ENCODE results near the gene B4GALT6. TPM values are rescaled to one million over a fixed set of nuclear protein-coding genes. Genes with fewer than 3 reads are reported as not detected.

Gene B4GALT6
- polyA plus RNA-seq, 1 donor from 2014 or later: 19.4 TPM

- Histone ChIP-seq H3K4me2 (ENCODE audit: low read length) (no peak overlapping the region), H3F3A (ENCODE audit: insufficient read depth, low read length, poor library complexity, severe bottlenecking) (no peaks in the 10 kb centered on the region), H4K20me1 (ENCODE audit: insufficient read depth) (no peaks in the 10 kb centered on the region), H3K9me2 (ENCODE audit: insufficient read depth, low read length) (no peaks in the 10 kb centered on the region), H3K27me3 (ENCODE audit: insufficient read depth, low read depth, low read length) (no peaks in the 10 kb centered on the region), H3K27ac (ENCODE audit: low read length) (no peak overlapping the region), H2AFZ (ENCODE audit: low read depth, low read length) (no peak overlapping the region), H3K4me3 (ENCODE audit: low read length) (no peak overlapping the region), H3K79me2 (replicated peaks; ENCODE audit: insufficient read depth, low read length) (no peaks in the 10 kb centered on the region), H3K36me3 (ENCODE audit: insufficient read depth, low read length) (peaks cover 15% of the 10 kb centered on the region), H3K9ac (ENCODE audit: low read length) (no peak overlapping the region), H3K9me3 (ENCODE audit: low read length) (peaks cover 6% of the 10 kb centered on the region)
- no peak for TF ChIP-seq SMC3 (conservative IDR thresholded peaks at IDR 0.05; ENCODE audit: poor library complexity)
- no peak for TF ChIP-seq TAF1 (IDR thresholded peaks at IDR 0.05; ENCODE audit: low read depth)
- no peak for TF ChIP-seq RAD21 (conservative IDR thresholded peaks at IDR 0.05)
- no peak for TF ChIP-seq REST (IDR thresholded peaks at IDR 0.05; ENCODE audit: borderline replicate concordance)
- TF ChIP-seq, protein P1, sequence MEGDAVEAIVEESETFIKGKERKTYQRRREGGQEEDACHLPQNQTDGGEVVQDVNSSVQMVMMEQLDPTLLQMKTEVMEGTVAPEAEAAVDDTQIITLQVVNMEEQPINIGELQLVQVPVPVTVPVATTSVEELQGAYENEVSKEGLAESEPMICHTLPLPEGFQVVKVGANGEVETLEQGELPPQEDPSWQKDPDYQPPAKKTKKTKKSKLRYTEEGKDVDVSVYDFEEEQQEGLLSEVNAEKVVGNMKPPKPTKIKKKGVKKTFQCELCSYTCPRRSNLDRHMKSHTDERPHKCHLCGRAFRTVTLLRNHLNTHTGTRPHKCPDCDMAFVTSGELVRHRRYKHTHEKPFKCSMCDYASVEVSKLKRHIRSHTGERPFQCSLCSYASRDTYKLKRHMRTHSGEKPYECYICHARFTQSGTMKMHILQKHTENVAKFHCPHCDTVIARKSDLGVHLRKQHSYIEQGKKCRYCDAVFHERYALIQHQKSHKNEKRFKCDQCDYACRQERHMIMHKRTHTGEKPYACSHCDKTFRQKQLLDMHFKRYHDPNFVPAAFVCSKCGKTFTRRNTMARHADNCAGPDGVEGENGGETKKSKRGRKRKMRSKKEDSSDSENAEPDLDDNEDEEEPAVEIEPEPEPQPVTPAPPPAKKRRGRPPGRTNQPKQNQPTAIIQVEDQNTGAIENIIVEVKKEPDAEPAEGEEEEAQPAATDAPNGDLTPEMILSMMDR (IDR thresholded peaks at IDR 0.05; ENCODE audit: poor library complexity, severe bottlenecking): no peak
- no peak for TF ChIP-seq EP300 (conservative IDR thresholded peaks at IDR 0.05; ENCODE audit: poor library complexity, severe bottlenecking)
- no peak for TF ChIP-seq EZH2 (IDR thresholded peaks at IDR 0.05; ENCODE audit: borderline replicate concordance, insufficient read depth, low read length, poor library complexity, severe bottlenecking)
These were observed 53.8 kb downstream of the B4GALT6 start for GRCh38 chr18:31630549-31630948.

DNA sequence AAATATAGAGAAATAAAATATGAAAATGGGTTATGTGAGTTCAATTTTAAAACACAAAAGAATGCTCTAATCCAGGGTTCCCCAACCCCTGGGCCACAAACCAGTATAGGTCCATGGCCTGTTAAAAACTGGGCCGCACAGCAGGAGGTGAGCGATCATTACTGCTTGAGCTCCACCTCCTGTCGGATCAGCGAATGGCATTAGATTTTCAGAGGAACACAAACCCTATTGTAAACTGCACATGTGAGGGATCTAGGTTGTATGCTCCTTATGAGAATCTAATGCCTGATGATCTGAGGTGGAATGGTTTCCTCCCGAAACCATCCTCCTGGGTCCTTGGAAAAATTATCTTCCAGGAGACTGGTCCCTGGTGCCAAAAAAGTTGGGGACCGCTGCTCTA, 58.0 kb downstream of the B4GALT6 start:
- no peaks in the 10 kb centered on the region for H3F3A ChIP-seq (ENCODE audit: insufficient read depth, low read length, poor library complexity, severe bottlenecking)
- H3K4me2 ChIP-seq (ENCODE audit: low read length): no peak overlapping the region
- no peaks in the 10 kb centered on the region for H4K20me1 ChIP-seq (ENCODE audit: insufficient read depth)
- H3K9ac ChIP-seq (ENCODE audit: low read length): no peak overlapping the region
- H3K27ac ChIP-seq (ENCODE audit: low read length): no peak overlapping the region
- H2AFZ ChIP-seq (ENCODE audit: low read depth, low read length): no peak overlapping the region
- H3K79me2 ChIP-seq (replicated peaks; ENCODE audit: insufficient read depth, low read length): no peaks in the 10 kb centered on the region
- H3K36me3 ChIP-seq (ENCODE audit: insufficient read depth, low read length): peaks cover 15% of the 10 kb centered on the region
- TF ChIP-seq TAF1 (IDR thresholded peaks at IDR 0.05; ENCODE audit: low read depth): no peak
- TF ChIP-seq, protein P1 (IDR thresholded peaks at IDR 0.05; ENCODE audit: poor library complexity, severe bottlenecking): no peak
- TF ChIP-seq EZH2 (IDR thresholded peaks at IDR 0.05; ENCODE audit: borderline replicate concordance, insufficient read depth, low read length, poor library complexity, severe bottlenecking): no peak
- TF ChIP-seq RAD21 (conservative IDR thresholded peaks at IDR 0.05): no peak
- TF ChIP-seq MXI1 (conservative IDR thresholded peaks at IDR 0.05; ENCODE audit: poor library complexity, severe bottlenecking): no peak
- TF ChIP-seq REST (IDR thresholded peaks at IDR 0.05; ENCODE audit: borderline replicate concordance): no peak
- no peak for TF ChIP-seq EP300 (conservative IDR thresholded peaks at IDR 0.05; ENCODE audit: poor library complexity, severe bottlenecking)
- no peaks in the 10 kb centered on the region for H3K9me2 ChIP-seq (ENCODE audit: insufficient read depth, low read length)
- peaks cover 6% of the 10 kb centered on the region for H3K9me3 ChIP-seq (ENCODE audit: low read length)
- H3K27me3 ChIP-seq (ENCODE audit: insufficient read depth, low read depth, low read length): no peaks in the 10 kb centered on the region
- no peak overlapping the region for H3K4me3 ChIP-seq (ENCODE audit: low read length)
